HepG2 (cell line): ENCODE data around the gene SRP72. TPM values are rescaled to one million over a fixed set of nuclear protein-coding genes. Genes with fewer than 3 reads are reported as not detected.

Experiments
- ATAC-seq: fragments of 200-7000 bp; cut with Tn5 transposase; 3 replicates; pipeline ENCODE4 v1.9.1; 2020; ENCODE audit warnings: mild to moderate bottlenecking, moderate library complexity
- BruUV-seq: library from RNA; stranded (reverse); fragments of 400-500 nt; replicated peaks from 2 replicates; lab custom pipeline; 2021; lab: Mats Ljungman, UMichigan
- CTCF ChIA-PET: fragments of 300-600 bp; formaldehyde crosslinking; extraction: SDS; loops from one replicate; lab custom pipeline; 2021; ENCODE audit warnings: low total read pairs, inconsistent platforms, low intra/inter-chr PET ratio; lab: Yijun Ruan, JAX
- POLR2A ChIA-PET: fragments of 350-600 bp; sonication (Branson Sonifier 250); formaldehyde crosslinking; loops from one replicate; lab custom pipeline; 2020; ENCODE audit warnings: antibody characterized with exemption, inconsistent platforms; lab: Yijun Ruan, JAX
- DNase-seq: peaks from one replicate; pipeline ENCODE4 v3.0.0-alpha.2; 2015; ENCODE audit warnings: low spot score
- FAIRE-seq: peaks from 3 replicates; lab custom pipeline; 2011; peaks lifted over from hg19 to GRCh38; lab: Jason Lieb, UNC
- H2AFZ ChIP-seq: one replicate; pipeline ENCODE4 v1.6.1; 2011; ENCODE audit warnings: low read length, inconsistent platforms
- H3K27ac ChIP-seq: fragments of 300-600 bp; 3 replicates; pipeline ENCODE4 v1.8.0; 2011; ENCODE audit warnings: mixed run types, mild to moderate bottlenecking, mixed read lengths, low read length, inconsistent platforms; ENCODE audit not compliant: insufficient read depth; ENCODE audit errors: extremely low read length
- H3K27me3 ChIP-seq, 2 experiments: fragments of 200-600 bp in 1 of 2; 2 replicates in 1 of 2; 3 replicates in 1 of 2; pipeline versions ENCODE4 v1.6.0 to v1.8.0; 2011; ENCODE audit warnings: low read length in 2 of 2, mild to moderate bottlenecking in 2 of 2, moderate library complexity in 2 of 2, inconsistent platforms in 1 of 2; ENCODE audit not compliant: insufficient read depth in 2 of 2, control insufficient read depth in 1 of 2
- H3K36me3 ChIP-seq, 2 experiments: fragments of 200-600 bp in 1 of 2; replicated peaks in 1 of 2; 2 replicates in 1 of 2; 3 replicates in 1 of 2; pipeline versions ENCODE4 v1.5.1 to v1.8.0; 2011; ENCODE audit warnings: low read length in 2 of 2, inconsistent platforms in 1 of 2; ENCODE audit not compliant: insufficient read depth in 2 of 2, control insufficient read depth in 1 of 2
- H3K4me1 ChIP-seq: 2 replicates; pipeline ENCODE4 v1.5.1; 2012; ENCODE audit warnings: low read length, inconsistent platforms; ENCODE audit not compliant: insufficient read depth
- H3K4me2 ChIP-seq: 2 replicates; pipeline ENCODE4 v1.6.0; 2011; ENCODE audit warnings: low read depth, low read length, inconsistent platforms
- H3K4me3 ChIP-seq, 3 experiments: fragments of 200-600 bp in 1 of 3; sonication (generic), shearing (Covaris generic) in 1 of 3; replicated peaks in 1 of 3; 2 replicates each; pipeline ENCODE4 v1.5.1; 2011 to 2016; ENCODE audit warnings: low read length in 3 of 3, inconsistent platforms in 2 of 3, low read depth in 2 of 3, mild to moderate bottlenecking in 2 of 3, control low read depth in 1 of 3, mixed read lengths in 1 of 3; ENCODE audit not compliant: insufficient read depth in 1 of 3
- H3K79me2 ChIP-seq: one replicate; pipeline ENCODE4 v1.6.1; 2011; ENCODE audit warnings: low read length, inconsistent platforms; ENCODE audit not compliant: insufficient read depth
- H3K9ac ChIP-seq: 2 replicates; pipeline ENCODE4 v1.6.0; 2011; ENCODE audit warnings: mild to moderate bottlenecking, low read depth, low read length, inconsistent platforms; ENCODE audit not compliant: insufficient read depth
- H3K9me3 ChIP-seq: 2 replicates; pipeline ENCODE4 v1.5.1; 2012; ENCODE audit warnings: mild to moderate bottlenecking, low read length
- H4K20me1 ChIP-seq: 2 replicates; pipeline ENCODE4 v1.6.0; 2011; ENCODE audit warnings: inconsistent platforms, mild to moderate bottlenecking, low read length, moderate library complexity; ENCODE audit not compliant: insufficient read depth
- ASH2L ChIP-seq: fragments of 300-600, 200-600 bp; sonication (generic); IDR thresholded peaks from 2 replicates; pipeline ENCODE4 v1.7.0; 2017; ENCODE audit warnings: low read depth, mild to moderate bottlenecking, moderate library complexity, mixed read lengths, low read length; ENCODE audit not compliant: insufficient read length
- ATF4 ChIP-seq, 2 experiments: fragments of 450-650 bp in 1 of 2; sonication (generic) in 1 of 2; formaldehyde crosslinking; IDR thresholded peaks; 2 replicates each; pipeline versions ENCODE4 v1.5.0 to v1.8.0; 2020 to 2022; ENCODE audit warnings: mild to moderate bottlenecking in 1 of 2, missing genetic modification reagents in 1 of 2
- KDM3A ChIP-seq: IDR thresholded peaks from 2 replicates; pipeline ENCODE4 v1.6.1; 2018; ENCODE audit warnings: low read depth, missing compliant biosample characterization
- KLF13 ChIP-seq: sonication (generic); formaldehyde crosslinking; IDR thresholded peaks from 2 replicates; pipeline ENCODE4 v1.4.0; 2020; ENCODE audit warnings: mild to moderate bottlenecking, missing genetic modification reagents
- NRL ChIP-seq: sonication (generic); formaldehyde crosslinking; IDR thresholded peaks from 2 replicates; pipeline ENCODE4 v1.5.0; 2020; ENCODE audit warnings: missing genetic modification reagents, mild to moderate bottlenecking, moderate library complexity, borderline replicate concordance
- PAWR ChIP-seq: sonication (generic); formaldehyde crosslinking; IDR thresholded peaks from 2 replicates; pipeline ENCODE4 v1.4.0; 2020; ENCODE audit warnings: missing genetic modification reagents, mild to moderate bottlenecking, borderline replicate concordance
- RARG ChIP-seq: sonication (generic); formaldehyde crosslinking; IDR thresholded peaks from 2 replicates; pipeline ENCODE4 v1.4.0; 2020; ENCODE audit warnings: low read depth, mild to moderate bottlenecking, missing genetic modification reagents
- SUZ12 ChIP-seq: fragments of 150-350 bp; IDR thresholded peaks from 2 replicates; pipeline ENCODE4 v1.6.1; 2014; ENCODE audit warnings: low read depth, low read length
- ZKSCAN1 ChIP-seq: fragments of 150-350 bp; IDR thresholded peaks from 2 replicates; pipeline ENCODE4 v1.6.1; 2014; ENCODE audit warnings: low read length
- ZNF253 ChIP-seq: sonication (generic); formaldehyde crosslinking; IDR thresholded peaks from 2 replicates; pipeline ENCODE4 v1.8.0; 2022; ENCODE audit warnings: mild to moderate bottlenecking, missing genetic modification reagents, borderline replicate concordance
- ZNF281 ChIP-seq: sonication (generic); formaldehyde crosslinking; IDR thresholded peaks from 2 replicates; pipeline ENCODE4 v1.4.0; 2020; ENCODE audit warnings: missing genetic modification reagents, borderline replicate concordance
- ZNF350 ChIP-seq: sonication (generic); formaldehyde crosslinking; IDR thresholded peaks from 2 replicates; pipeline ENCODE4 v1.4.0; 2020; ENCODE audit warnings: mild to moderate bottlenecking, low read depth, missing genetic modification reagents, borderline replicate concordance
- ZNF460 ChIP-seq: sonication (generic); formaldehyde crosslinking; IDR thresholded peaks from 2 replicates; pipeline ENCODE4 v1.5.1; 2020; ENCODE audit warnings: missing genetic modification reagents, mild to moderate bottlenecking, borderline replicate concordance
- WGBS: methylation state at CpG from one replicate; pipeline ENCODE4 v1.1.6; 2017; ENCODE audit warnings: low lambda C conversion rate; 5-methylcytosine and 5-hydroxymethylcytosine counted together
- in situ Hi-C: cut with HindIII; loops from 2 replicates; pipeline ENCODE4 v1.10.0; 2017; ENCODE audit warnings: low pct_unique_long_range_greater_than_20kb; ENCODE audit not compliant: extremely low pct_ligation_motif_present
- intact Hi-C: fragments of 100-400 bp; cut with micrococcal nuclease; formaldehyde crosslinking; loops from one replicate; pipeline ENCODE4 v1.10.0; 2022; ENCODE audit not compliant: unreplicated experiment
- polyA plus RNA-seq, 8 experiments: library from polyadenylated mRNA; depleted of rRNA in 3 of 8; stranded (reverse) in 7 of 8; unstranded in 1 of 8; fragments of >200 nt; fragmentation: Illumina TruSeq in 4 of 8; extraction: Trizol in 4 of 8; gene quantifications; 2 replicates each; pipeline versions ENCODE4 v1.2.1 to v1.2.3, GENCODE V29; 2011 to 2016; ENCODE audit warnings: low read depth in 4 of 8, missing spikeins in 1 of 8, mixed read lengths in 1 of 8; ENCODE audit not compliant: insufficient read depth in 1 of 8
- total RNA-seq, 5 experiments: library from RNA; depleted of rRNA; stranded (reverse); fragments of >200 nt; fragmentation: Illumina TruSeq; extraction: Trizol; gene quantifications; 2 replicates each; pipeline ENCODE4 v1.2.3, GENCODE V29; 2016; ENCODE audit warnings: low read depth in 1 of 5

SRP72 gene
- total and polyA plus RNA-seq, 2 of the 13 experiments (the other 11 are each of a cell fraction or from before 2014, with no cell fraction given): 64.9 to 75.6 TPM

GRCh38 chr4:56425518-56425917 is 41.9 kb upstream of the SRP72 start:
- TF ChIP-seq SUZ12 (no peak), ASH2L (no peak), ZNF253 (CRISPR knock-in tag) (no peak), PAWR (CRISPR knock-in tag) (no peak), ZNF281 (CRISPR knock-in tag) (no peak), RARG (CRISPR knock-in tag) (no peak), KLF13 (CRISPR knock-in tag) (no peak), ATF4 (CRISPR knock-in tag; IDR thresholded peaks at IDR 0.05) (no peak), ZNF460 (CRISPR knock-in tag) (no peak), KDM3A (CRISPR knock-in tag) (no peak), ZKSCAN1 (no peak), ZNF350 (CRISPR knock-in tag) (no peak), NRL (CRISPR knock-in tag) (no peak)
- Histone ChIP-seq H3K4me3 (no peak overlapping the region), H3K27ac (no peak overlapping the region), H2AFZ (no peak overlapping the region), H3K4me2 (no peak overlapping the region), H3K9me3 (no peaks in the 10 kb centered on the region), H3K36me3 (no peaks in the 10 kb centered on the region; a peak in 3 of 5 replicates), H3K9ac (no peak overlapping the region), H3K27me3 (no peaks in the 10 kb centered on the region), H3K4me1 (peaks cover 32% of the 10 kb centered on the region), H3K79me2 (peaks cover 100% of the 10 kb centered on the region), H4K20me1 (peaks cover 18% of the 10 kb centered on the region; the same call in 1 of the 2 replicates)
- no TSS peak for BruUV-seq
- ATAC-seq (no peak; the same call in 2 of the 3 replicates), DNase-seq (no peak), FAIRE-seq (no peak)
- ChIA-PET POLR2A (interaction anchor here (2.3 kb wide), 1 partner anchor 10 kb away, joined by 8 read pairs; the partner anchor contains the start of genes PAICS and PPAT), CTCF (interaction anchor here (2.0 kb wide), 1 partner anchor 118 kb away, joined by 12 read pairs; no protein-coding TSS in a partner anchor)
- intact Hi-C loops: loop anchor here (2.0 to 10.0 kb wide), 3 partner anchors 42 to 409 kb away; partner anchors contain the start of gene SRP72
- in situ Hi-C loops: no loop called here
- WGBS: 95% methylated on average over 3 of the region's 3 CpGs
